ENCODE measurements around the gene ADAMTS18. TPM values are rescaled to one million over a fixed set of nuclear protein-coding genes. Genes with fewer than 3 reads are reported as not detected.

Gene ADAMTS18
- total and polyA plus RNA-seq, 9 of the 15 experiments (the other 6 are each of a cell fraction or from before 2014, with no cell fraction given), result not detected

DNA sequence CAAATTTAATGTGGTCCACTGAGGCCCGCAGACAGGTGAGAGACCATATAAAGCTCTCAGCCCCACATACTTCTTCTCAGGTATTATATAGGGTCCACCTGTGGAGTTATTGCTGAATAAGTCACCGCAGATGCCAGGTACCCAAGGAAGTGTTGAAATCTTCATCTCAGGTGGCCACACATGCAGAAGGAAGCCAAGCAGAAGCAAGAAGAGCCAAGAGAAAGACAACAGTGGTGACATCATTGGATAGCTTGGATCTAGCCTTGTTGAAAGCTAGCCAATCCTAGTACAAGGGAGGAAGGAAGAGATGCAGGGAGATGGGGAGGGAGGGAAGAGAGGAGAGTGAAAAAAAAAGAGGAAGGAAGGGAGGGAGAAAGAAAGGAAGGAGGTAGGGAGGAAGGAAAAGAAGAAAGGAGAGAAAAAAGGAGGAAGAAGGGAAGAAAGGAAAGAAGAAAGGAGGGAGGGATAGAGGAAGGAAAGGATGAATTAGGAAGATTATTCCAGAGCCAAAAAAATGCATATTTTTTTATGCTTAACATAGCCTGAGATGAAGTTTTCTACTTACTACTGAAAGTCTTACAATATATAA, 12.5 kb downstream of the ADAMTS18 start:
- no peaks in the 10 kb centered on the region for H3K9me1 ChIP-seq (ENCODE audit: control insufficient read depth, insufficient read depth, low read length)
- no peaks in the 10 kb centered on the region for H3K36me3 ChIP-seq (ENCODE audit: control insufficient read depth, insufficient read depth, low read length)
- no peak overlapping the region for H3K27ac ChIP-seq (ENCODE audit: extremely low read depth, low read depth, low read length)
- TF ChIP-seq PRMT5 (CRISPR knock-in tag; IDR thresholded peaks at IDR 0.05) (no peak), ZNF431 (CRISPR knock-in tag; IDR thresholded peaks at IDR 0.05) (no peak), HSF4 (CRISPR knock-in tag; IDR thresholded peaks at IDR 0.05; ENCODE audit: borderline replicate concordance) (no peak), ZNF76 (CRISPR knock-in tag; IDR thresholded peaks at IDR 0.05; ENCODE audit: borderline replicate concordance) (no peak), SMARCA5 (IDR thresholded peaks at IDR 0.05) (no peak)
- TF ChIP-seq, protein P1, sequence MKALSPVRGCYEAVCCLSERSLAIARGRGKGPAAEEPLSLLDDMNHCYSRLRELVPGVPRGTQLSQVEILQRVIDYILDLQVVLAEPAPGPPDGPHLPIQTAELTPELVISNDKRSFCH (CRISPR knock-in tag; IDR thresholded peaks at IDR 0.05), result no peak
- TF ChIP-seq, protein P1 (tag; IDR thresholded peaks at IDR 0.05), result no peak
- no peak for DNase-seq (ENCODE audit: extremely low read depth in 1 of 4, low spot score in 3 of 4)
- 0% methylated on average over 2 of the region's 2 CpGs for WGBS (ENCODE audit: insufficient coverage, low coverage, missing lambda C conversion rate)
- POLR2A ChIA-PET, result no interaction called here
- H3K79me2 ChIP-seq (ENCODE audit: control insufficient read depth, insufficient read depth, low read length), result no peaks in the 10 kb centered on the region
- H2AFZ ChIP-seq (ENCODE audit: low read depth, low read length), result no peak overlapping the region
- H3K9ac ChIP-seq (ENCODE audit: insufficient read depth in 1 of 2, low read depth in 2 of 2, low read length in 2 of 2), result no peak overlapping the region
- in situ Hi-C loops (cut with MboI), result no loop called here
- no peak for ATAC-seq
- H3K4me3 ChIP-seq, result no peak overlapping the region
- intact Hi-C loops (cut with micrococcal nuclease), result no loop called here
- no peak overlapping the region for H3K4me2 ChIP-seq (ENCODE audit: insufficient read depth, low read length)
- CTCF ChIA-PET (ENCODE audit: low intra/inter-chr PET ratio), result no interaction called here
- no peaks in the 10 kb centered on the region for H3K27me3 ChIP-seq (ENCODE audit: control insufficient read depth in 2 of 2, insufficient read depth in 2 of 2, low read length in 2 of 2)
- no peak for FAIRE-seq
- no TSS peak for BruUV-seq (replicated peaks)
- H3K4me1 ChIP-seq (replicated peaks in 1 of 2; ENCODE audit: control insufficient read depth in 2 of 2, insufficient read depth in 2 of 2, low read length in 2 of 2), result no peaks in the 10 kb centered on the region
- H4K20me1 ChIP-seq (replicated peaks; ENCODE audit: control insufficient read depth, insufficient read depth, low read length), result no peaks in the 10 kb centered on the region
- H3K9me3 ChIP-seq (replicated peaks; ENCODE audit: control insufficient read depth, insufficient read depth, low read depth, low read length), result no peaks in the 10 kb centered on the region
